WTC11 (cell line): Measurements from ENCODE around the gene ZDHHC11. TPM values are rescaled to one million over a fixed set of nuclear protein-coding genes. Genes with fewer than 3 reads are reported as not detected.
A peak's percentile ranks its signal among the peaks of the same experiment; 100 is the strongest.
"Not testable (repeated sequence)": the region's sequence is repeated elsewhere in the genome, so short reads cannot be mapped to it uniquely, and the experiment has no call there.

Experiments used
- ATAC-seq: fragments of 200-7000 bp; cut with Tn5 transposase; 2 replicates; pipeline ENCODE4 v1.10.0; 2021; ENCODE audit warnings: mild to moderate bottlenecking, moderate library complexity
- CTCF ChIA-PET: fragments of 300-600 bp; sonication (Branson Sonifier 250); formaldehyde crosslinking; loops from one replicate; lab custom pipeline; 2021; ENCODE audit warnings: antibody characterized with exemption; lab: Charles Lee
- POLR2A ChIA-PET: fragments of 350-600 bp; sonication (Branson Sonifier 250); formaldehyde crosslinking; loops from one replicate; lab custom pipeline; 2021; ENCODE audit warnings: antibody characterized with exemption; lab: Charles Lee
- DNase-seq: peaks from one replicate; pipeline ENCODE4 v3.0.0; 2021; ENCODE audit warnings: low spot score
- H3K27ac Mint-ChIP-seq: 2 replicates; pipeline ENCODE4 v1.8.0; 2021; ENCODE audit warnings: mixed read lengths
- H3K27me3 Mint-ChIP-seq: 2 replicates; pipeline ENCODE4 v1.8.0; 2021; ENCODE audit warnings: low read depth, mild to moderate bottlenecking, moderate library complexity, mixed read lengths
- H3K36me3 Mint-ChIP-seq: 2 replicates; pipeline ENCODE4 v1.8.0; 2021; ENCODE audit warnings: mixed read lengths
- H3K4me1 Mint-ChIP-seq: 2 replicates; pipeline ENCODE4 v1.8.0; 2022; ENCODE audit warnings: mixed read lengths
- H3K4me3 Mint-ChIP-seq: 2 replicates; pipeline ENCODE4 v1.8.0; 2021; ENCODE audit warnings: mild to moderate bottlenecking, moderate library complexity, mixed read lengths
- H3K9me3 Mint-ChIP-seq: 2 replicates; pipeline ENCODE4 v1.8.0; 2021; ENCODE audit warnings: mixed read lengths
- EMX1 ChIP-seq: fragments of 250-450 bp; sonication (Bioruptor Pico); IDR thresholded peaks from 2 replicates; pipeline ENCODE4 v1.8.0; 2021; ENCODE audit warnings: mild to moderate bottlenecking
- ETV6 ChIP-seq: sonication (generic); formaldehyde crosslinking; IDR thresholded peaks from 2 replicates; pipeline ENCODE4 v1.8.1; 2022; ENCODE audit warnings: mild to moderate bottlenecking, missing genetic modification reagents
- FOXJ3 ChIP-seq: sonication (generic); formaldehyde crosslinking; IDR thresholded peaks from 2 replicates; pipeline ENCODE4 v1.9.0; 2021; ENCODE audit warnings: missing genetic modification reagents, mild to moderate bottlenecking, borderline replicate concordance
- ZNF416 ChIP-seq: fragments of 250-450 bp; sonication (Bioruptor Pico); IDR thresholded peaks from 2 replicates; pipeline ENCODE4 v1.9.0; 2021; ENCODE audit warnings: mild to moderate bottlenecking, inconsistent platforms
- total RNA-seq: library from RNA; stranded (reverse); gene quantifications from 3 replicates; pipeline ENCODE4 v1.2.3, GENCODE V29; 2021
- TF ChIP-seq, protein P1 (sequence below): sonication (generic); formaldehyde crosslinking; IDR thresholded peaks from 2 replicates; pipeline ENCODE4 v1.8.0; 2022; ENCODE audit warnings: mild to moderate bottlenecking, missing genetic modification reagents
- TF ChIP-seq, protein P2 (sequence below): fragments of 250-450 bp; sonication (Bioruptor Pico); IDR thresholded peaks from 2 replicates; pipeline ENCODE4 v1.9.0; 2021; ENCODE audit warnings: mild to moderate bottlenecking

ZDHHC11 gene
- total RNA-seq, 1 experiment from 2014 or later = 21.4 TPM

DNA sequence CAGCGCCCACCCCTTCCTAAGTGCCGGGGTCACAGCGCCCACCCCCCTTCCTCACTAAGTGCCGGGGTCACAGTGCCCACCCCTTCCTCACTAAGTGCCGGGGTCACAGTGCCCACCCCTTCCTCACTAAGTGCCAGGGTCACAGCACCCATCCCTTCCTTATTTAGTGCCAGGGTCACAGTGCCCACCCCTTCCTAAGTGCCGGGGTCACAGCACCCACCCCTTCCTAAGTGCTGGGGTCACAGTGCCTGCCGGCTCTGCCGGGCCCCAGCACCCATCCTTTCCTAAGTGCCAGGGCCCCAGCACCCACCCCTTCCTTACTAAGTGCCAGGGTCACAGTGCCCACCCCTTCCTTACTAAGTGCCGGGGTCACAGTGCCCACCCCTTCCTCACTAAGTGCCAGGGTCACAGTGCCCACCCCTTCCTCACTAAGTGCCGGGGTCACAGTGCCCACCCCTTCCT is 9.8 kb downstream of the ZDHHC11 start:
- POLR2A ChIA-PET, H3K9me3 Mint-ChIP-seq, H3K27ac Mint-ChIP-seq, H3K36me3 Mint-ChIP-seq, DNase-seq, CTCF ChIA-PET, H3K27me3 Mint-ChIP-seq, H3K4me3 Mint-ChIP-seq, H3K4me1 Mint-ChIP-seq, ATAC-seq: not testable (repeated sequence)

DNA sequence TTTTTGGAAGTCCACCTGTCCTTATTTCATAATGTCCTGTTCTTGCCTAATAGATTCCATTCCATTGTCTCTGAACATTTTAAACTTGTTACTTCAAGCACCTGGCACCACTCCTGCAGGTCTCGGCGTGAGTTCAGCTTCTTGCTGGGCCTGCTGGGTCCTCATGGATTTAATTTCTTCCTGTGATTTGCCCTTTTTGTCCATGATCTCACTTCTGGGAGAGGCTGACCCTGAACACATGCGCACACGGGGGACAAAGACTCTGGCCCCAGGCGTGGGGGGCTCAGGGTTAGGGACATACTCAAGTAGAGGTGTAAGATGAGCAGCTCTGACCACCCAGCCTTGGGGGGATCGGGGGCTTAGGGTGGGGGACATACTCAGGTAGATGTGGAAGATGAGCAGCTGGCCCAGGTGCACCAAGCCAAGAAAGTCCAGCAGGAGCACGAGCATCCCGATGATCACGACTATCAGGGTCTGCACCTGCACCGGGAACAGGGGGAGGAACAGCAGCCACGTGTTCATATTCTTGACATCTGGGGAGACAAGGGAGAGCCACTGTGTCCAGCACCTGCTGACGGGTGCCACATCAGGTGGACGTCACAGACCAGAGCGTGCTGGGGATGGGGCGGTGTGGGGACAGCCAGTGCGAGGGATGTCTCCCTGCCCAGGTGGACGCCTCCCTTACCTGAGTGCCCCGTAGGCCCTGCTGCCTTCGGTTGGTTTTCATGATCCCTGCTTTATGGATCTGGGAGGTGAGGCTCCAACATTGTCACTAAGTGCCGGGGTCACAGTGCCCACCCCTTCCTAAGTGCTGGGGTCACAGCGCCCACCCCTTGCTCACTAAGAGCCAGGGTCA is 10.4 kb downstream of the ZDHHC11 start:
- H3K36me3 Mint-ChIP-seq, POLR2A ChIA-PET, H3K27ac Mint-ChIP-seq, H3K4me1 Mint-ChIP-seq, H3K9me3 Mint-ChIP-seq, H3K27me3 Mint-ChIP-seq, ATAC-seq, CTCF ChIA-PET, H3K4me3 Mint-ChIP-seq: not testable (repeated sequence)
- DNase-seq = peak; percentile 8

DNA sequence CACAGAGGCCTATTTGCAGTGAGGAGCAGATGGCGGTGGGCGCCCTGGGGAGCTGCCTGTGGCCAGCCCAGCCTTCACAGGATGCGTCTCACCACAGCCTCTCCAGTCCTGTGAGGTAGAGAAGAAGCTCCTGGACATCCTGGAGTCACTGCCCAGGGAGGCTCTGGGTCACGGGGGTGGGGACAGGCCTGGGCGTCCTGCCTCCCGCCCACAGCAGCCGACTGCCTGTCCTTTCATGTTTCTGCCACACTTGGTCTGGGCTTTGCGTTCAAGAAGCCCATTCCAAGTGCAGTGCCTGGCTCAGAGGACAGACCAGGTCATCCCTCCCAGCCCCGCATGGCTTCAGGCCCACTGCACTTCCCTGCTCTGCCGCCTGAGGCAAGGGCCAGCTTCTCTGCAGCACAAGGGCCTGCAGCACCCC is 12.3 kb downstream of the ZDHHC11 start:
- DNase-seq (peak; percentile 26), ATAC-seq (peak; percentile 77)
- H3K4me1 Mint-ChIP-seq, H3K9me3 Mint-ChIP-seq, POLR2A ChIA-PET, H3K27me3 Mint-ChIP-seq, H3K36me3 Mint-ChIP-seq, H3K27ac Mint-ChIP-seq, H3K4me3 Mint-ChIP-seq: not testable (repeated sequence)
- CTCF ChIA-PET = interaction anchor here (0.5 to 0.6 kb wide), 2 partner anchors 36 to 151 kb away, joined by 3 read pairs; no protein-coding TSS in a partner anchor

DNA sequence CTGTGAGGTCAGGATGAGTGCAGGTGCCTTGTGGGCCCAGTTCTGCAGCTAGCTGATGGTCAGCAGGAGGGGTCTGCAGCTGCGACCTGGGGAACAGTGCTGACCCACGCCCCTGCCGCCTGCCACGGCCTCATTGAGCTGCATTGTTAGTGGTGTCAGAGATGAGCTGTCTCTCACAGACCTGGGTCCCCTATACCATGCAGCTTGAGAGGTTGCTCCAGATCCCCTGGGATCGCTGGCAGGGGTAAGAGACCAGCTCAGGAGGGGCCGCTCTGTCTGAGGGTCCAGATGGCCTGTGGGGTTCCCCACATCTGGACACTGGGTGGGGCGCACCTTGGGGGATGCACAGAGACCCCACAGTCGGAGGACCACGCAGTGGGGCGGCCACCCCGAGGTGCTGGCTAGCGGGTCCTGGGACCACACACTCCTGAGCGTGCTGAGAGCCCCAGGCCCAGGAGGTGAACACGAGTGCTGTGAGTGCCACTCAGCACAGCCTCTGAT is 13.1 kb downstream of the ZDHHC11 start:
- H3K27me3 Mint-ChIP-seq, POLR2A ChIA-PET, H3K36me3 Mint-ChIP-seq, H3K4me1 Mint-ChIP-seq, DNase-seq, H3K9me3 Mint-ChIP-seq, CTCF ChIA-PET, H3K27ac Mint-ChIP-seq, H3K4me3 Mint-ChIP-seq, ATAC-seq: not testable (repeated sequence)

DNA sequence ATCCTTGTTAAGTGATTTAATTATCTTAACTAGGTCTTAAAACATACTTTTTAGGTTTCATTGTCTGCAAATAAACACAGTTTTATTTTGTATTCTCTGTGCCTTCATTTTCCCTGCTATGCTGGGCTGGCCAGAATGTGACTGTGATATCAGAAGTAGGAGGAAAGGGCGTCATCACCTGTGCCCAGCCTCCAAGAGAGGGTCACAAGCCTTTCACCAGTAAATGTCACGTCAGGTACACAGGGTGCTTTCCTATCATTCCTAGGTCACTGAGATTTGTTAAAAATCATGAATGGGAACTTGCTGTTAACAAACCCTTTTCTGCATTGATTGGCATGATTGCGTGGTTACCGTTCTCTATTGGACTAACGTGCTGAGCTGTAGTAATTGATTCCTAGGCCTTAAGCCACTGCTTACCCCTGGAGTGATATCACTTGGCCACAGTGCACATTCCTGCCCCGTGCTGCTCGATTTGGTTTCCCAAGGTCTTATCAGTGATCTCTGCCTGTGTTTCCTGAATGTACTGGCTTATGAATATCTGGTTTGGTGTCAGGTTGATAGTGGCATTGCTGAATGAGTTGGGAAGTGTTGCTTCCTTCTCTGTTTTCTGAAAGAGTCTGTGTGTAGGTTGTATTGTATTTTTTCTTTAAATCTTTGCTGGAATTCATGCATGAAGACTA is 14.7 kb downstream of the ZDHHC11 start:
- DNase-seq, H3K27me3 Mint-ChIP-seq, CTCF ChIA-PET, POLR2A ChIA-PET, H3K27ac Mint-ChIP-seq, H3K4me3 Mint-ChIP-seq, H3K9me3 Mint-ChIP-seq, ATAC-seq, H3K4me1 Mint-ChIP-seq, H3K36me3 Mint-ChIP-seq: not testable (repeated sequence)

DNA sequence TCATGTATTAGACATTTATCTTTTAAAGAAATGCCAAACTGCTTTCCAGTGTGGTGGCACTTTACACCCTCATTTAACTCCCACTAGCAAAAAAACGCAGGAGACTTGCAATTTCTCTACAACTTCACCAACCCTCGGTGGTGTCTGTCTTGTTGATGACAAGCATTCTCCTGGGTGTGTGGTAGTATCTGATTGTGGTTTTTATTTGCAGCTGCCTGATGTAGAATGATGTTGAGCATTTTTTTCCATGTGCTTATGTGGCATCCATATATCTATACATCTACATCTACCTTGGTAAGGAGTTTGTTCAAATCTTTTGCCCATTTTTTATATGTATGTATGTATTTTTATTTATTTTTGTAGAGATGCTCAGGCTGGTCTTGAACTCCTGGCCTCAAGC is 16.8 kb downstream of the ZDHHC11 start:
- H3K4me1 Mint-ChIP-seq, H3K36me3 Mint-ChIP-seq: not testable (repeated sequence)

DNA sequence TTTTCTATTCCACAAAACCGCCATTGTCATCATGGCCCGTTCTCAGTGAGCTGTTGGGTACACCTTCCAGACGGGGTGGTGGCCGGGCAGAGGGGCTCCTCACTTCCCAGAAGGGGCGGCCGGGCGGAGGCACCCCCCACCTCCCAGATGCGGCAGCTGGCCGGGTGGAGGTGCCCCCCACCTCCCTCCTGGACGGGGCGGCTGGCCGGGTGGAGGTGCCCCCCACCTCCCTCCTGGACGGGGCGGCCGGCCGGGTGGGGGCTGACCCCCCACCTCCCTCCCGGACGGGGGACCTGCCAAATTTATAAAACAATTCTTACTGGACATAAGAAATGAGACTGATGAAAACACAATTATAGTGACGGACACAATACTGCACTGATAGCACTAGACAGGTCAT is 22.6 kb downstream of the ZDHHC11 start:
- ATAC-seq, DNase-seq, H3K27ac Mint-ChIP-seq, H3K27me3 Mint-ChIP-seq, H3K4me1 Mint-ChIP-seq, CTCF ChIA-PET, H3K4me3 Mint-ChIP-seq, H3K9me3 Mint-ChIP-seq, POLR2A ChIA-PET: not testable (repeated sequence)
- H3K36me3 Mint-ChIP-seq = peaks cover 16% of the 10 kb centered on the region

More for the DNA sequence above, 16.8 kb downstream of the ZDHHC11 start:
- H3K9me3 Mint-ChIP-seq, ATAC-seq, POLR2A ChIA-PET, H3K27me3 Mint-ChIP-seq, H3K4me3 Mint-ChIP-seq, DNase-seq, CTCF ChIA-PET, H3K27ac Mint-ChIP-seq: not testable (repeated sequence)

DNA sequence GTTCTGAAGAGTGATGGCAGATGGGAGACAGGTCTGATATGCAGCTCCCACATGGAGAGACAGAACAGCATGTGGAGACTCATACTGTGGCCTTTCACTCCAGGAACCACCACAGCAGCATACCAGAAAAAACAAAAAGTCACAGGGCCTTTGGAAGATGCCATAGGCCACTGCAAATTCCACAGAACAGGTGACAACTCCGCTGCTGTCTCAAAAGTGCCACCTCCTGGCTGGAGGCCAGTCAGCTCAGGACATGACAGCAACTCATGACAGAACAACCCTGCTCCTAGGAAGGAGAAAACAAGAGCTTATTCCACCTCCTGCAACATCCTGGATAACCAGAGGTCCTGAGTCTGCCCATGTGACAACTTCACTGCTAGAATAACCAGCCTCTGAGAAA is 25.2 kb downstream of the ZDHHC11 start:
- CTCF ChIA-PET, H3K27ac Mint-ChIP-seq, H3K4me3 Mint-ChIP-seq, H3K27me3 Mint-ChIP-seq, H3K4me1 Mint-ChIP-seq, POLR2A ChIA-PET, H3K9me3 Mint-ChIP-seq: not testable (repeated sequence)
- ATAC-seq (peak; percentile 91), DNase-seq (peak; percentile 45)
- H3K36me3 Mint-ChIP-seq = peaks cover 21% of the 10 kb centered on the region

DNA sequence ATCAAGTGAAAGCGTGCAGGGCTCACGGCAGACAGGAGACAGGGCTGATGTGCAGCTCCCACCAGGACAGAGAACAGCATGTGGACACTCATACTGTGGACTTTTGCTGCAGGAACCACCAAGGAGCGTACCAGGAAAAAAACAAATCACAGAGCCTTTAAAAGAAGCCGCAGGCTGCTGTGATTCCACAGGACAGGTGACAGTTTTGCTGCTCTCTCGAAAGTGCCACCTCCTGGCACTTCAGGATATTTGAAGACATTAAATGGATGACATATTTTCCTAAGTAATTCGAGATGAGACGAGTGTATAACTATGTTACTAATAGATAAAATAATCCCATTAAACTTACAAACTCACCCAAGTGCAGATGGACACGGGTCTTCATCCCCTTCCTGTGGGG is 29.3 kb downstream of the ZDHHC11 start:
- H3K36me3 Mint-ChIP-seq = peaks cover 16% of the 10 kb centered on the region
- ChIA-PET POLR2A (no interaction called here), CTCF (no interaction called here)
- H3K4me3 Mint-ChIP-seq = no peak overlapping the region
- DNase-seq (no peak), ATAC-seq (no peak)
- no peaks in the 10 kb centered on the region for H3K4me1 Mint-ChIP-seq
- H3K27me3 Mint-ChIP-seq = no peaks in the 10 kb centered on the region; the same call in 1 of the 2 replicates
- no peak overlapping the region for H3K27ac Mint-ChIP-seq
- no peaks in the 10 kb centered on the region for H3K9me3 Mint-ChIP-seq
- TF ChIP-seq, protein P1, sequence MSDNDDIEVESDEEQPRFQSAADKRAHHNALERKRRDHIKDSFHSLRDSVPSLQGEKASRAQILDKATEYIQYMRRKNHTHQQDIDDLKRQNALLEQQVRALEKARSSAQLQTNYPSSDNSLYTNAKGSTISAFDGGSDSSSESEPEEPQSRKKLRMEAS (CRISPR knock-in tag) = no peak
- TF ChIP-seq ZNF416 (CRISPR knock-in tag) = no peak
- no peak for TF ChIP-seq ETV6
- TF ChIP-seq FOXJ3 = no peak
- TF ChIP-seq, protein P2, sequence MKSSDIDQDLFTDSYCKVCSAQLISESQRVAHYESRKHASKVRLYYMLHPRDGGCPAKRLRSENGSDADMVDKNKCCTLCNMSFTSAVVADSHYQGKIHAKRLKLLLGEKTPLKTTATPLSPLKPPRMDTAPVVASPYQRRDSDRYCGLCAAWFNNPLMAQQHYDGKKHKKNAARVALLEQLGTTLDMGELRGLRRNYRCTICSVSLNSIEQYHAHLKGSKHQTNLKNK (CRISPR knock-in tag) = no peak
- no peak for TF ChIP-seq EMX1 (CRISPR knock-in tag)
